ENCODE results near the gene LNP1.

The LNP1 gene

GRCh38 chr3:100374521-100374920, 26.8 kb upstream of the LNP1 start:
- peaks cover 42% of the 10 kb centered on the region for H3K36me3 Mint-ChIP-seq (ENCODE audit: insufficient read depth)
- ATAC-seq (replicated peaks; ENCODE audit: extremely low read depth, poor library complexity, severe bottlenecking) = no peak

DNA sequence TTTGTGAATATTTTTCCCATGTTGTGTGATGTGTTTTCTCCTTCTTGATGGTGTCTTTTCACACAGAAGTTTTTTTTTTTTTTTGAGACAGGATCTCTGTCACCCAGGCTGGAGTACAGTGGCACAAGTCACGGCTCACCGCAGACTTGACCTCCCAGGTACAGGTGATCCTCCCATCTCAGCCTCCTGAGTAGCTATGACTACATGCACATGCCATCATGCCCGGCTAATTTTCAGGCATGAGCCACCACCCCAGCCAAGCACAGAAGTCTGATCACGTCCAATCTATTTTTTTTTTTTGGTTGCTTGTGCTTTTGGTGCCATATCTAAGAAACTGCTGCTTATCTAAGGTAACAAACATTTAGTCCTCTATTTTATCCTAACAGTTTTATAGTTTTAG, 25.0 kb upstream of the LNP1 start:
- H3K4me1 Mint-ChIP-seq = no peaks in the 10 kb centered on the region
- H3K36me3 Mint-ChIP-seq (ENCODE audit: insufficient read depth) = peaks cover 43% of the 10 kb centered on the region
- no peaks in the 10 kb centered on the region for H3K9me3 Mint-ChIP-seq
- H3K27me3 Mint-ChIP-seq = no peaks in the 10 kb centered on the region
- no peak overlapping the region for H3K27ac Mint-ChIP-seq (ENCODE audit: low read depth)
- no peak for DNase-seq (ENCODE audit: low spot score in 2 of 2)
- H3K4me3 Mint-ChIP-seq = no peak overlapping the region
- no peak for ATAC-seq (replicated peaks; ENCODE audit: extremely low read depth, poor library complexity, severe bottlenecking)

More at GRCh38 chr3:100374521-100374920, 26.8 kb upstream of the LNP1 start:
- Mint-ChIP-seq H3K27ac (ENCODE audit: low read depth) (no peak overlapping the region), H3K27me3 (no peaks in the 10 kb centered on the region), H3K4me3 (no peak overlapping the region), H3K4me1 (no peaks in the 10 kb centered on the region), H3K9me3 (no peaks in the 10 kb centered on the region)
- no peak for DNase-seq (ENCODE audit: low spot score in 2 of 2)

DNA sequence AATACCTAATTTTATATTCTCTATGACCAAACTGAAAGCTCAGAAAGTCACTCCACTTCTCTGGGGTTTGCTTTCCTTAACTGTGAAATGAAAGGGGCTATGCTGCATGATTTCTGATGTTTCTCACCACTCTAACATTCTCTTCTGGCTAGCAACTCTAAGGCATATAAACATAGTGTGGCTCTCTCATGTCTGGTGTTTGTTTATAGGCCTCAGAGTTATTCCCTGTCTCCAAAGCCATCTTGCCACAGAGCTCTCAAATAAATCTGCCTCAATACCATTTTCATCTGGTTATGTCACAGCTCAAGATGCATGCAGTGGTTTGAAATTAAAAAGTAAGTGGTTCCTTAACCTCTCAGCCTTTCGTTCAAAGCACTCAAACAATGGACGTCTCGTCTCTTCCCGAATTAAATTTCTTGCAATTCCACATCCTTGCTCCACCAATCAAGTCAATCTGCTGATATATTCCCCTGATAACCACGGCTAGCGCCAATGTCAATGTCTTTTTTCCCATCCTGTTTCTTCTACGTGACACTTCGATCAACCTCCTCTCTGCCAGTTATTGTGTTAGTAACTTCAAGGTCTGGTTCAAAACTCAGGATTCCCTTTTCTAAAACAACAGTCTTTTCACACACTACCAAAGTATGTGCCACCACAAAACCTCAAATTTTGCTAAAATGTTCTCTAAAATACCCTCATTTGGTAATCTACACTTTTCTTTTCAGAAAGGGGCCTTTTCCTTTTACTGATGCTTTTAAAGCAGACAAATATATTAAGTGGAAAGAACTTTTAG, 16.4 kb upstream of the LNP1 start:
- no peak for DNase-seq (ENCODE audit: low spot score in 2 of 2)
- no peak for ATAC-seq (replicated peaks; ENCODE audit: extremely low read depth, poor library complexity, severe bottlenecking)
- Mint-ChIP-seq H3K9me3 (no peaks in the 10 kb centered on the region), H3K27ac (ENCODE audit: low read depth) (no peak overlapping the region), H3K4me3 (no peak overlapping the region), H3K4me1 (peaks cover 8% of the 10 kb centered on the region), H3K27me3 (no peaks in the 10 kb centered on the region), H3K36me3 (ENCODE audit: insufficient read depth) (peaks cover 27% of the 10 kb centered on the region)

GRCh38 chr3:100386437-100387074, 14.8 kb upstream of the LNP1 start:
- H3K27me3 Mint-ChIP-seq = no peaks in the 10 kb centered on the region
- ATAC-seq (replicated peaks; ENCODE audit: extremely low read depth, poor library complexity, severe bottlenecking) (no peak), DNase-seq (ENCODE audit: low spot score in 2 of 2) (no peak)
- no peak overlapping the region for H3K27ac Mint-ChIP-seq (ENCODE audit: low read depth)
- no peak overlapping the region for H3K4me3 Mint-ChIP-seq
- H3K4me1 Mint-ChIP-seq = peaks cover 8% of the 10 kb centered on the region
- peaks cover 21% of the 10 kb centered on the region for H3K36me3 Mint-ChIP-seq (ENCODE audit: insufficient read depth)
- H3K9me3 Mint-ChIP-seq = no peaks in the 10 kb centered on the region

DNA sequence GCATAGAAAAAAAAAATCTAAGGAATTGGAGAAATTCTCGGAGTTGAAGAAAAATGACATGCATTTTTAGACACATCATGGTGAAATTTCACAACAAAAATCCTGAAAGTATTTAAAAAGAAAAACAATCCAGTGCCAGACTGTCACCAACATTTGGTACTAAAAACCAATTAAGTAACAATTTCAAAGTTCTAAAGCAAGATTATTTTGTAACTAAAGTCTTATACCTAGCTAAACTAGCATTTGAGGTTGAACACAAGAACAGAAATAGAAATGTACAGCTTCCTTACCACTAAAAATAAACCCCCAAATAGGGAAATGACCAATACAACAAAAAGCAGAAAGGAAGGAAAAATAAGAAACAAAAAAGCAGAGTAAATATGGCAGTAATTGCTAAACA, 12.3 kb upstream of the LNP1 start:
- Mint-ChIP-seq H3K4me3 (no peak overlapping the region), H3K27ac (ENCODE audit: low read depth) (no peak overlapping the region), H3K27me3 (no peaks in the 10 kb centered on the region), H3K4me1 (peaks cover 24% of the 10 kb centered on the region), H3K36me3 (ENCODE audit: insufficient read depth) (peaks cover 17% of the 10 kb centered on the region), H3K9me3 (no peaks in the 10 kb centered on the region)
- ATAC-seq (replicated peaks; ENCODE audit: extremely low read depth, poor library complexity, severe bottlenecking) (no peak), DNase-seq (ENCODE audit: low spot score in 2 of 2) (no peak)

- Mint-ChIP-seq H3K4me1 (peaks cover 43% of the 10 kb centered on the region), H3K4me3 (no peak overlapping the region), H3K27ac (ENCODE audit: low read depth) (no peak overlapping the region), H3K27me3 (no peaks in the 10 kb centered on the region), H3K36me3 (ENCODE audit: insufficient read depth) (peaks cover 15% of the 10 kb centered on the region), H3K9me3 (no peaks in the 10 kb centered on the region)
- ATAC-seq (replicated peaks; ENCODE audit: extremely low read depth, poor library complexity, severe bottlenecking) = no peak
- no peak for DNase-seq (ENCODE audit: low spot score in 2 of 2)
Observed at GRCh38 chr3:100395679-100396431, 5.5 kb upstream of the LNP1 start.

- DNase-seq (ENCODE audit: low spot score in 2 of 2) (no peak), ATAC-seq (replicated peaks; ENCODE audit: extremely low read depth, poor library complexity, severe bottlenecking) (no peak)
- no peak overlapping the region for H3K4me3 Mint-ChIP-seq
- H3K27me3 Mint-ChIP-seq = no peaks in the 10 kb centered on the region
- peaks cover 47% of the 10 kb centered on the region for H3K4me1 Mint-ChIP-seq
- H3K27ac Mint-ChIP-seq (ENCODE audit: low read depth) = no peak overlapping the region
- H3K36me3 Mint-ChIP-seq (ENCODE audit: insufficient read depth) = peaks cover 25% of the 10 kb centered on the region
- H3K9me3 Mint-ChIP-seq = no peaks in the 10 kb centered on the region
Observed at GRCh38 chr3:100396967-100397366, 4.4 kb upstream of the LNP1 start.

GRCh38 chr3:100399341-100400071, 1.8 kb upstream of the LNP1 start:
- no peaks in the 10 kb centered on the region for H3K9me3 Mint-ChIP-seq
- H3K27ac Mint-ChIP-seq (ENCODE audit: low read depth) = peak overlapping the region; percentile 94
- H3K4me1 Mint-ChIP-seq = peaks cover 36% of the 10 kb centered on the region
- peaks cover 24% of the 10 kb centered on the region for H3K36me3 Mint-ChIP-seq (ENCODE audit: insufficient read depth)
- peak overlapping the region; percentile 97 for H3K4me3 Mint-ChIP-seq
- no peak for DNase-seq (ENCODE audit: low spot score in 2 of 2)
- no peak for ATAC-seq (replicated peaks; ENCODE audit: extremely low read depth, poor library complexity, severe bottlenecking)
- no peaks in the 10 kb centered on the region for H3K27me3 Mint-ChIP-seq

GRCh38 chr3:100400419-100400779, 940 bp upstream of the LNP1 start:
- H3K27me3 Mint-ChIP-seq = no peaks in the 10 kb centered on the region
- peak overlapping the region; percentile 97 for H3K4me3 Mint-ChIP-seq
- H3K36me3 Mint-ChIP-seq (ENCODE audit: insufficient read depth) = peaks cover 23% of the 10 kb centered on the region
- H3K9me3 Mint-ChIP-seq = no peaks in the 10 kb centered on the region
- DNase-seq (ENCODE audit: low spot score in 2 of 2) (peak in 1 of 2 donors; percentile 27), ATAC-seq (replicated peaks; ENCODE audit: extremely low read depth, poor library complexity, severe bottlenecking) (peak; percentile 31)
- peak overlapping the region; percentile 94 for H3K27ac Mint-ChIP-seq (ENCODE audit: low read depth)
- peaks cover 39% of the 10 kb centered on the region for H3K4me1 Mint-ChIP-seq

GRCh38 chr3:100401674-100402041, 319 bp downstream of the LNP1 start:
- ATAC-seq (replicated peaks; ENCODE audit: extremely low read depth, poor library complexity, severe bottlenecking) (peak; percentile 29), DNase-seq (ENCODE audit: low spot score in 2 of 2) (peak in 1 of 2 donors; percentile 35)
- H3K4me1 Mint-ChIP-seq = peaks cover 31% of the 10 kb centered on the region
- peak overlapping the region; percentile 97 for H3K4me3 Mint-ChIP-seq
- no peaks in the 10 kb centered on the region for H3K27me3 Mint-ChIP-seq
- H3K36me3 Mint-ChIP-seq (ENCODE audit: insufficient read depth) = peaks cover 18% of the 10 kb centered on the region
- peak overlapping the region; percentile 94 for H3K27ac Mint-ChIP-seq (ENCODE audit: low read depth)
- H3K9me3 Mint-ChIP-seq = no peaks in the 10 kb centered on the region

GRCh38 chr3:100402256-100402655, 917 bp downstream of the LNP1 start:
- Mint-ChIP-seq H3K4me3 (peak overlapping the region; percentile 97), H3K36me3 (ENCODE audit: insufficient read depth) (peaks cover 18% of the 10 kb centered on the region), H3K9me3 (peaks cover under 1% of the 10 kb centered on the region), H3K27me3 (no peaks in the 10 kb centered on the region), H3K4me1 (peaks cover 31% of the 10 kb centered on the region), H3K27ac (ENCODE audit: low read depth) (peak overlapping the region; percentile 94)
- DNase-seq (ENCODE audit: low spot score in 2 of 2) (no peak), ATAC-seq (replicated peaks; ENCODE audit: extremely low read depth, poor library complexity, severe bottlenecking) (no peak)

DNA sequence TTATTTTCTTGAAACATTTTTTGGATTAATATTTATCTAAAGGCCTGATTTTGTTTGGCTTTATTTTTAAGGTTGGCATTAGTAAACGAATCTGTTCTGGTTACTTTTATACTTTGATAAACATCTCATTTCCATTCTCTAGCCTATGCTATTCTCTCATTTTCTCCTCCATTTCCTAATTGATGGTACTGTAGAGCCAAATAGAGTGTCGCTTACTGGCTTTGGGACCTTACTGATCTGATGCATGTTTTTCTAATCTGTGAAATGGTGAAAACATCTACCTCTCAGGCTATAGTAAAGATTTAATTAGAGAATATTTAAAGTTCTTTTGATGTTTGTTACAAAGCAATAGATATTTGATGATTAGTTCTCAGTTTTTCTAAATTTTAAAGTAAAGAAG, 1.6 kb downstream of the LNP1 start:
- DNase-seq (ENCODE audit: low spot score in 2 of 2) (no peak), ATAC-seq (replicated peaks; ENCODE audit: extremely low read depth, poor library complexity, severe bottlenecking) (no peak)
- no peak overlapping the region for H3K27ac Mint-ChIP-seq (ENCODE audit: low read depth)
- H3K9me3 Mint-ChIP-seq = peaks cover 7% of the 10 kb centered on the region
- no peaks in the 10 kb centered on the region for H3K27me3 Mint-ChIP-seq
- H3K36me3 Mint-ChIP-seq (ENCODE audit: insufficient read depth) = peaks cover 18% of the 10 kb centered on the region
- H3K4me1 Mint-ChIP-seq = peaks cover 31% of the 10 kb centered on the region
- peak overlapping the region; percentile 97 for H3K4me3 Mint-ChIP-seq
